ENCODE results near the gene EPDR1. TPM values are rescaled to one million over a fixed set of nuclear protein-coding genes. Genes with fewer than 3 reads are reported as not detected.

EPDR1 gene
- total and polyA plus RNA-seq, 7 donors, result 16.9 to 83.1 (median 51.9) TPM

- no peak for TF ChIP-seq CTCF (IDR thresholded peaks at IDR 0.05)
- ATAC-seq (no peak), DNase-seq (no peak)
- Histone ChIP-seq H3K36me3 (ENCODE audit: insufficient read depth in 1 of 2, low read depth in 1 of 2) (no peaks in the 10 kb centered on the region), H3K27ac (no peak overlapping the region), H3K9me3 (peaks cover 5% of the 10 kb centered on the region), H3K4me3 (no peak overlapping the region), H3K27me3 (ENCODE audit: insufficient read depth in 3 of 3, low read length in 2 of 3) (no peaks in the 10 kb centered on the region), H3K4me1 (no peaks in the 10 kb centered on the region)
- intact Hi-C loops (cut with DNase I), result no loop called here
- WGBS, 3 donors, result 53 to 71% (median 53%) methylated on average over 3 of the region's 3 CpGs
Observed at GRCh38 chr7:37990337-37990736, 69.9 kb downstream of the EPDR1 start.

- Histone ChIP-seq H3K27ac (no peak overlapping the region), H3K4me3 (no peak overlapping the region), H3K36me3 (ENCODE audit: insufficient read depth in 1 of 2, low read depth in 1 of 2) (no peaks in the 10 kb centered on the region), H3K27me3 (ENCODE audit: insufficient read depth in 3 of 3, low read length in 2 of 3) (no peaks in the 10 kb centered on the region), H3K4me1 (no peaks in the 10 kb centered on the region), H3K9me3 (peaks cover 8% of the 10 kb centered on the region)
- intact Hi-C loops (cut with DNase I), result no loop called here
- WGBS, 3 donors, result 78 to 88% (median 78%) methylated on average over 2 of the region's 2 CpGs
- no peak for TF ChIP-seq CTCF (IDR thresholded peaks at IDR 0.05)
- DNase-seq (no peak), ATAC-seq (no peak)
Observed at GRCh38 chr7:37993060-37993501, 72.6 kb downstream of the EPDR1 start.

GRCh38 chr7:37999673-38000072 lies 79.2 kb downstream of the EPDR1 start:
- TF ChIP-seq CTCF (IDR thresholded peaks at IDR 0.05), result no peak
- intact Hi-C loops (cut with DNase I), result loop anchor here in 1 of 2 donors (10.0 kb wide), 1 partner anchor 85 kb away; the partner anchor contains the start of gene SFRP4
- Histone ChIP-seq H3K9me3 (peaks cover 3% of the 10 kb centered on the region), H3K27me3 (ENCODE audit: insufficient read depth in 3 of 3, low read length in 2 of 3) (no peaks in the 10 kb centered on the region), H3K36me3 (ENCODE audit: insufficient read depth in 1 of 2, low read depth in 1 of 2) (no peaks in the 10 kb centered on the region), H3K4me1 (peaks cover 25% of the 10 kb centered on the region), H3K27ac (peak overlapping the region; percentile 24), H3K4me3 (no peak overlapping the region)
- ATAC-seq (peak; percentile 47 to 79 (median 70)), DNase-seq (no peak)
- 13 to 41% (median 17%) methylated on average over 3 of the region's 3 CpGs for whole genome bisulfite sequencing, 3 donors

- peaks cover 3% of the 10 kb centered on the region for H3K9me3 ChIP-seq
- peak overlapping the region; percentile 24 for H3K27ac ChIP-seq
- H3K4me1 ChIP-seq, result peaks cover 25% of the 10 kb centered on the region
- ATAC-seq (peak; percentile 37 to 54 (median 46)), DNase-seq (no peak)
- intact Hi-C loops (cut with DNase I), result loop anchor here in 1 of 2 donors (10.0 kb wide), 1 partner anchor 85 kb away; the partner anchor contains the start of gene SFRP4
- TF ChIP-seq CTCF (IDR thresholded peaks at IDR 0.05), result no peak
- no peak overlapping the region for H3K4me3 ChIP-seq
- H3K27me3 ChIP-seq (ENCODE audit: insufficient read depth in 3 of 3, low read length in 2 of 3), result no peaks in the 10 kb centered on the region
- WGBS, 3 donors, result 14 to 19% (median 17%) methylated on average over 3 of the region's 3 CpGs
- no peaks in the 10 kb centered on the region for H3K36me3 ChIP-seq (ENCODE audit: insufficient read depth in 1 of 2, low read depth in 1 of 2)
Observed at GRCh38 chr7:38000272-38000671, 79.8 kb downstream of the EPDR1 start.

Other genes with a start within 250 kb of the EPDR1 start
- not detected for gene GPR141, start 236.9 kb upstream of the EPDR1 start, total RNA-seq
- gene GPR141, start 236.9 kb upstream of the EPDR1 start, polyA plus RNA-seq, result not detected
- gene NME8, start 72.0 kb upstream of the EPDR1 start, total RNA-seq, result not detected
- gene NME8, start 72.0 kb upstream of the EPDR1 start, polyA plus RNA-seq, result not detected
- gene SFRP4, start 3.8 kb upstream of the EPDR1 start, total RNA-seq, result 1 to 10 TPM in 2 of 4 donors, under 1 TPM in 2; 0.36 to 2.0 (median 1.1) TPM
- under 1 TPM; 0.38 to 0.42 (median 0.41) TPM for gene SFRP4, start 3.8 kb upstream of the EPDR1 start, polyA plus RNA-seq

Data from psoas muscle (tissue), 8 donors.